ENCODE measurements around the gene FAM149B1. TPM values are rescaled to one million over a fixed set of nuclear protein-coding genes. Genes with fewer than 3 reads are reported as not detected.

Gene FAM149B1
- total RNA-seq, 2 donors from 2014 or later: 12.5 to 13.4 TPM

GRCh38 chr10:73159038-73159648, 8.8 kb upstream of the FAM149B1 start:
- ATAC-seq: peak; percentile 73
- peaks cover 9% of the 10 kb centered on the region for H3K36me3 Mint-ChIP-seq (ENCODE audit: low read depth)
- H3K27me3 Mint-ChIP-seq: no peaks in the 10 kb centered on the region
- peak; percentile 14 to 53 (median 33) for DNase-seq
- no peak overlapping the region for H3K4me3 Mint-ChIP-seq
- no peaks in the 10 kb centered on the region for H3K9me3 ChIP-seq (ENCODE audit: control insufficient read depth, low read length, poor library complexity, severe bottlenecking)
- H3K4me1 Mint-ChIP-seq: peaks cover 24% of the 10 kb centered on the region
- no peak overlapping the region for H3K27ac Mint-ChIP-seq

GRCh38 chr10:73161079-73161478, 6.8 kb upstream of the FAM149B1 start:
- Mint-ChIP-seq H3K4me3 (no peak overlapping the region), H3K27me3 (no peaks in the 10 kb centered on the region), H3K4me1 (peaks cover 30% of the 10 kb centered on the region), H3K36me3 (ENCODE audit: low read depth) (peaks cover 9% of the 10 kb centered on the region), H3K27ac (peak overlapping the region; percentile 73)
- H3K9me3 ChIP-seq (ENCODE audit: control insufficient read depth, low read length, poor library complexity, severe bottlenecking): no peaks in the 10 kb centered on the region
- no peak for DNase-seq
- ATAC-seq: no peak

- no peak for ATAC-seq
- DNase-seq: no peak
- H3K9me3 ChIP-seq (ENCODE audit: control insufficient read depth, low read length, poor library complexity, severe bottlenecking): no peaks in the 10 kb centered on the region
- peaks cover 33% of the 10 kb centered on the region for H3K4me1 Mint-ChIP-seq
- peaks cover 9% of the 10 kb centered on the region for H3K36me3 Mint-ChIP-seq (ENCODE audit: low read depth)
- no peak overlapping the region for H3K4me3 Mint-ChIP-seq
- no peaks in the 10 kb centered on the region for H3K27me3 Mint-ChIP-seq
- peak overlapping the region; percentile 78 for H3K27ac Mint-ChIP-seq
Observed at GRCh38 chr10:73161662-73162061, 6.3 kb upstream of the FAM149B1 start.

GRCh38 chr10:73163096-73163495, 4.8 kb upstream of the FAM149B1 start:
- no peak overlapping the region for H3K27ac Mint-ChIP-seq

GRCh38 chr10:73166972-73167371, 947 bp upstream of the FAM149B1 start:
- H3K36me3 Mint-ChIP-seq (ENCODE audit: low read depth): peaks cover 8% of the 10 kb centered on the region
- DNase-seq (no peak), ATAC-seq (no peak)
- H3K4me1 Mint-ChIP-seq: peaks cover 34% of the 10 kb centered on the region
- H3K27ac Mint-ChIP-seq: peak overlapping the region; percentile 98
- H3K27me3 Mint-ChIP-seq: no peaks in the 10 kb centered on the region
- H3K9me3 ChIP-seq (ENCODE audit: control insufficient read depth, low read length, poor library complexity, severe bottlenecking): no peaks in the 10 kb centered on the region
- H3K4me3 Mint-ChIP-seq: peak overlapping the region; percentile 98

More at GRCh38 chr10:73163096-73163495, 4.8 kb upstream of the FAM149B1 start:
- Mint-ChIP-seq H3K36me3 (ENCODE audit: low read depth) (peaks cover 12% of the 10 kb centered on the region), H3K4me1 (peaks cover 45% of the 10 kb centered on the region), H3K4me3 (peak overlapping the region; percentile 60), H3K27me3 (no peaks in the 10 kb centered on the region)
- DNase-seq (no peak), ATAC-seq (no peak)
- no peaks in the 10 kb centered on the region for H3K9me3 ChIP-seq (ENCODE audit: control insufficient read depth, low read length, poor library complexity, severe bottlenecking)

GRCh38 chr10:73167458-73167782, 499 bp upstream of the FAM149B1 start:
- no peaks in the 10 kb centered on the region for H3K9me3 ChIP-seq (ENCODE audit: control insufficient read depth, low read length, poor library complexity, severe bottlenecking)
- Mint-ChIP-seq H3K4me1 (peaks cover 34% of the 10 kb centered on the region), H3K4me3 (peak overlapping the region; percentile 98), H3K27me3 (no peaks in the 10 kb centered on the region), H3K36me3 (ENCODE audit: low read depth) (peaks cover 5% of the 10 kb centered on the region), H3K27ac (peak overlapping the region; percentile 98)
- DNase-seq: no peak
- ATAC-seq: no peak

GRCh38 chr10:73168465-73168803, 515 bp downstream of the FAM149B1 start:
- DNase-seq (no peak), ATAC-seq (no peak)
- no peaks in the 10 kb centered on the region for H3K9me3 ChIP-seq (ENCODE audit: control insufficient read depth, low read length, poor library complexity, severe bottlenecking)
- Mint-ChIP-seq H3K36me3 (ENCODE audit: low read depth) (peaks cover 5% of the 10 kb centered on the region), H3K27ac (peak overlapping the region; percentile 98), H3K4me1 (peaks cover 29% of the 10 kb centered on the region), H3K4me3 (peak overlapping the region; percentile 98), H3K27me3 (no peaks in the 10 kb centered on the region)

GRCh38 chr10:73169320-73169719, 1.4 kb downstream of the FAM149B1 start:
- H3K9me3 ChIP-seq (ENCODE audit: control insufficient read depth, low read length, poor library complexity, severe bottlenecking): no peaks in the 10 kb centered on the region
- peaks cover 29% of the 10 kb centered on the region for H3K4me1 Mint-ChIP-seq
- DNase-seq (no peak), ATAC-seq (no peak)
- no peak overlapping the region for H3K4me3 Mint-ChIP-seq
- no peaks in the 10 kb centered on the region for H3K27me3 Mint-ChIP-seq
- peaks cover 5% of the 10 kb centered on the region for H3K36me3 Mint-ChIP-seq (ENCODE audit: low read depth)
- no peak overlapping the region for H3K27ac Mint-ChIP-seq

- no peaks in the 10 kb centered on the region for H3K9me3 ChIP-seq (ENCODE audit: control insufficient read depth, low read length, poor library complexity, severe bottlenecking)
- Mint-ChIP-seq H3K27me3 (no peaks in the 10 kb centered on the region), H3K4me1 (peaks cover 11% of the 10 kb centered on the region), H3K4me3 (no peak overlapping the region), H3K36me3 (ENCODE audit: low read depth) (peaks cover 3% of the 10 kb centered on the region), H3K27ac (no peak overlapping the region)
- ATAC-seq (no peak), DNase-seq (no peak)
Observed at GRCh38 chr10:73172867-73173266, 4.9 kb downstream of the FAM149B1 start.

GRCh38 chr10:73174148-73174925, 6.4 kb downstream of the FAM149B1 start:
- ATAC-seq (no peak), DNase-seq (no peak)
- Mint-ChIP-seq H3K4me3 (no peak overlapping the region), H3K27ac (no peak overlapping the region), H3K4me1 (peaks cover 6% of the 10 kb centered on the region), H3K36me3 (ENCODE audit: low read depth) (peaks cover 2% of the 10 kb centered on the region), H3K27me3 (no peaks in the 10 kb centered on the region)
- no peaks in the 10 kb centered on the region for H3K9me3 ChIP-seq (ENCODE audit: control insufficient read depth, low read length, poor library complexity, severe bottlenecking)

GRCh38 chr10:73182568-73182967, 14.6 kb downstream of the FAM149B1 start:
- no peaks in the 10 kb centered on the region for H3K9me3 ChIP-seq (ENCODE audit: control insufficient read depth, low read length, poor library complexity, severe bottlenecking)
- Mint-ChIP-seq H3K36me3 (ENCODE audit: low read depth) (peaks cover 9% of the 10 kb centered on the region), H3K27ac (no peak overlapping the region), H3K4me1 (peaks cover 2% of the 10 kb centered on the region), H3K27me3 (no peaks in the 10 kb centered on the region), H3K4me3 (no peak overlapping the region)
- DNase-seq: no peak
- ATAC-seq: no peak

GRCh38 chr10:73183667-73184281, 15.9 kb downstream of the FAM149B1 start:
- Mint-ChIP-seq H3K27me3 (no peaks in the 10 kb centered on the region), H3K4me3 (no peak overlapping the region), H3K36me3 (ENCODE audit: low read depth) (peaks cover 9% of the 10 kb centered on the region), H3K4me1 (no peaks in the 10 kb centered on the region), H3K27ac (no peak overlapping the region)
- no peak for ATAC-seq
- no peaks in the 10 kb centered on the region for H3K9me3 ChIP-seq (ENCODE audit: control insufficient read depth, low read length, poor library complexity, severe bottlenecking)
- DNase-seq: no peak

- no peaks in the 10 kb centered on the region for H3K9me3 ChIP-seq (ENCODE audit: control insufficient read depth, low read length, poor library complexity, severe bottlenecking)
- H3K36me3 Mint-ChIP-seq (ENCODE audit: low read depth): peaks cover 3% of the 10 kb centered on the region
- no peak for DNase-seq
- H3K4me3 Mint-ChIP-seq: no peak overlapping the region
- H3K27me3 Mint-ChIP-seq: no peaks in the 10 kb centered on the region
- H3K4me1 Mint-ChIP-seq: no peaks in the 10 kb centered on the region
- no peak for ATAC-seq
- H3K27ac Mint-ChIP-seq: no peak overlapping the region
Observed at GRCh38 chr10:73186266-73186665, 18.3 kb downstream of the FAM149B1 start.
